Activated T-cell treated with anti-CD3 and anti-CD28 coated beads, Interleukin-2, amount 50 U/mL, for 72 hours (primary cell): ENCODE results near the gene DGCR8. TPM values are rescaled to one million over a fixed set of nuclear protein-coding genes. Genes with fewer than 3 reads are reported as not detected.

ENCODE experiments used
- ATAC-seq, 2 donors: fragments of 150-1000 bp; cut with Tn5 transposase; replicated peaks in 1 of 2; 2 replicates each; pipeline ENCODE4 v1.10.0; 2021; ENCODE audit warnings: moderate library complexity in 2 of 2, mild to moderate bottlenecking in 1 of 2
- DNase-seq, 2 donors: peaks; one replicate each; pipeline ENCODE4 v3.0.0; 2021 to 2022; ENCODE audit warnings: mixed read lengths in 1 of 2
- H3K27ac Mint-ChIP-seq: one replicate; pipeline ENCODE4 v1.8.0; 2022; ENCODE audit warnings: mild to moderate bottlenecking, moderate library complexity, mixed read lengths
- H3K27me3 Mint-ChIP-seq: one replicate; pipeline ENCODE4 v1.8.0; 2022; ENCODE audit warnings: low read depth, mixed read lengths
- H3K36me3 Mint-ChIP-seq, 2 donors: one replicate each; pipeline ENCODE4 v1.8.0; 2022; ENCODE audit warnings: mixed read lengths in 2 of 2, mild to moderate bottlenecking in 1 of 2; ENCODE audit not compliant: insufficient read depth in 2 of 2
- H3K4me1 Mint-ChIP-seq: one replicate; pipeline ENCODE4 v1.8.0; 2022; ENCODE audit warnings: low read depth, mixed read lengths
- H3K4me3 Mint-ChIP-seq, 2 donors: one replicate each; pipeline ENCODE4 v1.8.0; 2022; ENCODE audit warnings: mild to moderate bottlenecking in 2 of 2, mixed read lengths in 2 of 2, moderate library complexity in 2 of 2
- H3K9me3 Mint-ChIP-seq, 2 donors: one replicate each; pipeline ENCODE4 v1.8.0; 2022; ENCODE audit warnings: mixed read lengths in 2 of 2
- total RNA-seq, 2 donors: library from RNA; stranded (reverse); gene quantifications; one replicate each; pipeline ENCODE4 v1.2.3, GENCODE V29; 2022

Gene DGCR8
- total RNA-seq, 2 donors from 2014 or later, result 44.2 to 46.6 TPM

- H3K27ac Mint-ChIP-seq, result peak within 1 kb of the TSS; percentile 85
- H3K4me1 Mint-ChIP-seq, result peaks cover 63% of the 10 kb centered on the region
- H3K36me3 Mint-ChIP-seq, result peaks cover 7 to 12% of the 10 kb centered on the region in 2 donors
- DNase-seq, result no peak
- H3K9me3 Mint-ChIP-seq, result no peaks in the 10 kb centered on the region
- no peaks in the 10 kb centered on the region for H3K27me3 Mint-ChIP-seq
- peak within 1 kb of the TSS; percentile 83 to 92 for H3K4me3 Mint-ChIP-seq
- ATAC-seq, result no peak
Observed at GRCh38 chr22:20115691-20116375, 35.8 kb downstream of the DGCR8 start, which contains the start of gene RANBP1. Gene RANBP1 (plus strand): TSS chr22:20116104. CDS start chr22:20116185, 81 bp downstream.

GRCh38 chr22:20116376-20116950 is 36.4 kb downstream of the DGCR8 start:
- Mint-ChIP-seq H3K36me3 (peaks cover 7 to 15% of the 10 kb centered on the region in 2 donors), H3K27me3 (no peaks in the 10 kb centered on the region), H3K27ac (peak overlapping the region; percentile 85), H3K4me3 (peak overlapping the region; percentile 83 to 92), H3K4me1 (peaks cover 63% of the 10 kb centered on the region), H3K9me3 (no peaks in the 10 kb centered on the region)
- ATAC-seq (no peak), DNase-seq (no peak)

- no peaks in the 10 kb centered on the region for H3K27me3 Mint-ChIP-seq
- H3K4me3 Mint-ChIP-seq, result peak within 1 kb of the TSS; percentile 92
- DNase-seq, result peak; percentile 97 to 98
- H3K9me3 Mint-ChIP-seq, result no peaks in the 10 kb centered on the region
- H3K4me1 Mint-ChIP-seq, result peaks cover 65% of the 10 kb centered on the region
- peak; percentile 83 for ATAC-seq
- peaks cover 7 to 19% of the 10 kb centered on the region in 2 donors for H3K36me3 Mint-ChIP-seq
- peak within 1 kb of the TSS; percentile 85 for H3K27ac Mint-ChIP-seq
Observed at GRCh38 chr22:20116951-20117632, 37.1 kb downstream of the DGCR8 start, which contains the start of gene TRMT2A. Gene TRMT2A (minus strand): TSS chr22:20117226. CDS start chr22:20116906, 320 bp downstream.

- Mint-ChIP-seq H3K27me3 (no peaks in the 10 kb centered on the region), H3K4me1 (peaks cover 63% of the 10 kb centered on the region), H3K9me3 (no peaks in the 10 kb centered on the region), H3K36me3 (peaks cover 7 to 23% of the 10 kb centered on the region in 2 donors), H3K4me3 (peak overlapping the region; percentile 87 to 92), H3K27ac (peak overlapping the region; percentile 83)
- ATAC-seq (peak; percentile 51), DNase-seq (peak; percentile 81 to 89)
Observed at GRCh38 chr22:20117633-20118299, 37.7 kb downstream of the DGCR8 start.

GRCh38 chr22:20118300-20119020 is 38.4 kb downstream of the DGCR8 start:
- Mint-ChIP-seq H3K4me3 (peak overlapping the region; percentile 87 to 92), H3K27ac (peak overlapping the region; percentile 83), H3K9me3 (no peaks in the 10 kb centered on the region), H3K36me3 (peaks cover 9 to 25% of the 10 kb centered on the region in 2 donors), H3K4me1 (peaks cover 63% of the 10 kb centered on the region), H3K27me3 (no peaks in the 10 kb centered on the region)
- no peak for DNase-seq
- no peak for ATAC-seq

- DNase-seq, result no peak
- H3K4me1 Mint-ChIP-seq, result peaks cover 47% of the 10 kb centered on the region
- peaks cover 9 to 25% of the 10 kb centered on the region in 2 donors for H3K36me3 Mint-ChIP-seq
- no peak for ATAC-seq
- no peaks in the 10 kb centered on the region for H3K9me3 Mint-ChIP-seq
- no peaks in the 10 kb centered on the region for H3K27me3 Mint-ChIP-seq
- peak overlapping the region; percentile 65 for H3K27ac Mint-ChIP-seq
- no peak overlapping the region for H3K4me3 Mint-ChIP-seq
Observed at GRCh38 chr22:20121856-20122415, 41.9 kb downstream of the DGCR8 start.

- DNase-seq, result no peak
- H3K4me1 Mint-ChIP-seq, result peaks cover 51% of the 10 kb centered on the region
- H3K27ac Mint-ChIP-seq, result no peak overlapping the region
- no peak overlapping the region for H3K4me3 Mint-ChIP-seq
- peaks cover 6 to 26% of the 10 kb centered on the region in 2 donors for H3K36me3 Mint-ChIP-seq
- H3K27me3 Mint-ChIP-seq, result no peaks in the 10 kb centered on the region
- ATAC-seq, result no peak
- H3K9me3 Mint-ChIP-seq, result no peaks in the 10 kb centered on the region
Observed at GRCh38 chr22:20123366-20124082, 43.5 kb downstream of the DGCR8 start.

- peaks cover 3 to 22% of the 10 kb centered on the region in 2 donors for H3K36me3 Mint-ChIP-seq
- peaks cover 51% of the 10 kb centered on the region for H3K4me1 Mint-ChIP-seq
- H3K27ac Mint-ChIP-seq, result peak overlapping the region; percentile 19
- no peaks in the 10 kb centered on the region for H3K27me3 Mint-ChIP-seq
- ATAC-seq (no peak), DNase-seq (no peak)
- no peaks in the 10 kb centered on the region for H3K9me3 Mint-ChIP-seq
- H3K4me3 Mint-ChIP-seq, result no peak overlapping the region
Observed at GRCh38 chr22:20124083-20124787, 44.2 kb downstream of the DGCR8 start.

GRCh38 chr22:20125201-20126174 is 45.4 kb downstream of the DGCR8 start:
- Mint-ChIP-seq H3K27ac (no peak overlapping the region), H3K27me3 (no peaks in the 10 kb centered on the region), H3K9me3 (no peaks in the 10 kb centered on the region), H3K4me1 (peaks cover 47% of the 10 kb centered on the region), H3K4me3 (no peak overlapping the region), H3K36me3 (peaks cover 3 to 19% of the 10 kb centered on the region in 2 donors)
- no peak for DNase-seq
- no peak for ATAC-seq

GRCh38 chr22:20126284-20127029 is 46.4 kb downstream of the DGCR8 start:
- Mint-ChIP-seq H3K4me3 (no peak overlapping the region), H3K36me3 (peaks cover 3 to 16% of the 10 kb centered on the region in 2 donors), H3K9me3 (no peaks in the 10 kb centered on the region), H3K4me1 (peaks cover 37% of the 10 kb centered on the region), H3K27ac (no peak overlapping the region), H3K27me3 (no peaks in the 10 kb centered on the region)
- no peak for DNase-seq
- no peak for ATAC-seq
